Osteoblast (primary cell): ENCODE measurements around the gene MELTF. TPM values are rescaled to one million over a fixed set of nuclear protein-coding genes. Genes with fewer than 3 reads are reported as not detected.
A peak's percentile ranks its signal among the peaks of the same experiment; 100 is the strongest.

Experiments
- DNase-seq: peaks from one replicate; pipeline ENCODE4 v3.0.0; 2011; ENCODE audit warnings: low spot score, mixed read lengths; ENCODE audit not compliant: insufficient read length; ENCODE audit errors: missing footprints
- H2AFZ ChIP-seq: 2 replicates; pipeline ENCODE4 v1.6.0; 2011; ENCODE audit warnings: mild to moderate bottlenecking, low read length
- H3K27ac ChIP-seq: 2 replicates; pipeline ENCODE4 v1.5.1; 2011; ENCODE audit warnings: mild to moderate bottlenecking, low read depth, low read length, moderate library complexity
- H3K27me3 ChIP-seq: 2 replicates; pipeline ENCODE4 v1.6.0; 2012; ENCODE audit warnings: mild to moderate bottlenecking, control low read depth, inconsistent platforms, low read length, moderate library complexity; ENCODE audit not compliant: insufficient read depth
- H3K36me3 ChIP-seq: 2 replicates; pipeline ENCODE4 v1.5.1; 2011; ENCODE audit warnings: mild to moderate bottlenecking, low read length, control low read depth, moderate library complexity; ENCODE audit not compliant: insufficient read depth
- H3K4me1 ChIP-seq: 2 replicates; pipeline ENCODE4 v1.5.1; 2011; ENCODE audit warnings: mild to moderate bottlenecking, low read length, control low read depth, moderate library complexity; ENCODE audit not compliant: insufficient read depth
- H3K4me2 ChIP-seq: 2 replicates; pipeline ENCODE4 v1.6.0; 2011; ENCODE audit warnings: mild to moderate bottlenecking, low read length; ENCODE audit not compliant: insufficient read depth
- H3K4me3 ChIP-seq: fragments of 200-600 bp; sonication (generic); 3 replicates; pipeline ENCODE4 v1.5.1; 2012; ENCODE audit warnings: mild to moderate bottlenecking, low read length, inconsistent platforms; ENCODE audit not compliant: insufficient read depth
- H3K79me2 ChIP-seq: 2 replicates; pipeline ENCODE4 v1.6.0; 2012; ENCODE audit warnings: mild to moderate bottlenecking, low read length, control low read depth, inconsistent platforms; ENCODE audit not compliant: insufficient read depth
- H3K9me3 ChIP-seq: 2 replicates; pipeline ENCODE4 v1.5.1; 2011; ENCODE audit warnings: low read depth, low read length, control low read depth
- H4K20me1 ChIP-seq: 2 replicates; pipeline ENCODE4 v1.6.0; 2012; ENCODE audit warnings: mild to moderate bottlenecking, low read length, control low read depth; ENCODE audit not compliant: insufficient read depth
- total RNA-seq: library from RNA; depleted of rRNA; stranded (reverse); fragments of >200 nt; gene quantifications from 2 replicates; pipeline ENCODE4 v1.2.3, GENCODE V29; 2012
- TF ChIP-seq, protein P1 (sequence below): IDR thresholded peaks from 2 replicates; pipeline ENCODE4 v1.5.1; 2011; ENCODE audit warnings: mild to moderate bottlenecking, low read depth, low read length, moderate library complexity; ENCODE audit errors: extremely low read depth

Gene MELTF
- total RNA-seq, 1 donor: 5.1 TPM

DNA sequence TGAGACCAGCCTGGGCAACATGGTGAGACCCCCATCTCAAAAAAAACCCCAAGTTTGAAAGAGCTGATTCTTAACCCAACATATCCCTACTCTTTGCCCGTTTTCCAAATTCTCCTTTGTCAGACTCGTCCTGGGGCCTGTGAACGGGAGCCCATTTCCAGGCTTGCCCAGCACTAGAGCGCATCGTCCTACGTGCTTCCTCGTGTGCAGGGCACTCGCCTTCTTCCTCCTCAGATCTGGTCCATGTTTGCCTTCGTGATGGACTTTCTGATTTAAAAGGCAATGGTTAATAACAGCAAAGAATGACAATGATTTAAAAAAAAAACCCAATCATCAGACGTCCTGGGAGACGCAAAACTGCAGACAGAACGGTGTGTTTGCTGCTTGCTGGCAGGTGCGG, 10.1 kb downstream of the MELTF start:
- Histone ChIP-seq H3K4me1 (no peaks in the 10 kb centered on the region), H2AFZ (no peak overlapping the region), H3K36me3 (no peaks in the 10 kb centered on the region), H3K79me2 (no peaks in the 10 kb centered on the region), H3K27me3 (peaks cover 41% of the 10 kb centered on the region), H3K27ac (no peak overlapping the region), H3K4me3 (no peak overlapping the region), H4K20me1 (no peaks in the 10 kb centered on the region), H3K9me3 (no peaks in the 10 kb centered on the region), H3K4me2 (no peak overlapping the region)
- TF ChIP-seq, protein P1, sequence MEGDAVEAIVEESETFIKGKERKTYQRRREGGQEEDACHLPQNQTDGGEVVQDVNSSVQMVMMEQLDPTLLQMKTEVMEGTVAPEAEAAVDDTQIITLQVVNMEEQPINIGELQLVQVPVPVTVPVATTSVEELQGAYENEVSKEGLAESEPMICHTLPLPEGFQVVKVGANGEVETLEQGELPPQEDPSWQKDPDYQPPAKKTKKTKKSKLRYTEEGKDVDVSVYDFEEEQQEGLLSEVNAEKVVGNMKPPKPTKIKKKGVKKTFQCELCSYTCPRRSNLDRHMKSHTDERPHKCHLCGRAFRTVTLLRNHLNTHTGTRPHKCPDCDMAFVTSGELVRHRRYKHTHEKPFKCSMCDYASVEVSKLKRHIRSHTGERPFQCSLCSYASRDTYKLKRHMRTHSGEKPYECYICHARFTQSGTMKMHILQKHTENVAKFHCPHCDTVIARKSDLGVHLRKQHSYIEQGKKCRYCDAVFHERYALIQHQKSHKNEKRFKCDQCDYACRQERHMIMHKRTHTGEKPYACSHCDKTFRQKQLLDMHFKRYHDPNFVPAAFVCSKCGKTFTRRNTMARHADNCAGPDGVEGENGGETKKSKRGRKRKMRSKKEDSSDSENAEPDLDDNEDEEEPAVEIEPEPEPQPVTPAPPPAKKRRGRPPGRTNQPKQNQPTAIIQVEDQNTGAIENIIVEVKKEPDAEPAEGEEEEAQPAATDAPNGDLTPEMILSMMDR: no peak
- peak; percentile 87 for DNase-seq

DNA sequence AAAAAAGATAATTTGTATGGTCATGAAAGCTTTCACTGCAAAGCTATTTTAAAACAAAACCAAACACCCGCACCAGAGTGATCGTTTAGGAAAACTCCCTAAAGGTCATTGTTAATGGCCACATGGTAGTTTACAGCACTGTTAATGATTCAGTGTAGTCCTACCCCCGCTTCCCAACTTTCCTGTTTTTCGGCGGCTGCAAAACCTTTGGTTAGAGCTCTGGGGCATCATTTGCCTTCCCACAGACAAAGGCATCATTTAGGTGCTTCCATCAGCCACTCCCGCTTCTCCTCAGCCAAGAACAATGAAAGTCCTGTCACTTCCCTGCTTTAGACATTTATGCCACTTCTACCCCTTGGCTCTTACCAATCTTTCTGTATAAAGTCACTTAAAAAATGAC, 10.6 kb downstream of the MELTF start:
- peak; percentile 80 for DNase-seq
- Histone ChIP-seq H4K20me1 (no peaks in the 10 kb centered on the region), H3K79me2 (no peaks in the 10 kb centered on the region), H3K27me3 (peaks cover 38% of the 10 kb centered on the region), H3K4me1 (no peaks in the 10 kb centered on the region), H3K4me2 (no peak overlapping the region), H2AFZ (no peak overlapping the region), H3K27ac (no peak overlapping the region), H3K36me3 (no peaks in the 10 kb centered on the region), H3K4me3 (no peak overlapping the region), H3K9me3 (no peaks in the 10 kb centered on the region)
- TF ChIP-seq, protein P1: no peak

DNA sequence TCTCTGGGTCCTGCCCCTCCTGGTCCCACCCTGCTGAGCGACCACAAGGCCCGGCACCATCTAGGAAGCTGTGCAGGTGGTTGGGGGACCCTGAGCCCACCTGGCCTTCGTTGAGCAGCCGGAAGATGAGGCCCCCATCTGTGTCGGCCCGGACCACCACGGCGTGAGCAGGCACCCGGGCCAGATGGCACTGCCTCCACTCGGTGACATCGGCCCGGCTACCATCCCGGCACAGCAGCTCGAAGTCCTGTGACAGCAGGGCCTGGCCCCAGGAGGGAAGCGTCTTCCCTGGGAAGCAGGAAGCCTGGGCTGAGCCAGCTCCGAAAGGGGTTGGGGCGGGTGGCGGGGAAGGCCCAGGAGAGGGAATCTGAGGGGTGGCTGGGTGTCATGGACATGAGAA, 12.6 kb downstream of the MELTF start:
- Histone ChIP-seq H3K27me3 (peaks cover 22% of the 10 kb centered on the region), H3K27ac (no peak overlapping the region), H3K79me2 (no peaks in the 10 kb centered on the region), H3K4me3 (no peak overlapping the region), H3K4me1 (no peaks in the 10 kb centered on the region), H3K9me3 (no peaks in the 10 kb centered on the region), H4K20me1 (no peaks in the 10 kb centered on the region), H3K4me2 (no peak overlapping the region), H2AFZ (no peak overlapping the region), H3K36me3 (no peaks in the 10 kb centered on the region)
- peak; percentile 60 for DNase-seq
- TF ChIP-seq, protein P1: no peak

DNA sequence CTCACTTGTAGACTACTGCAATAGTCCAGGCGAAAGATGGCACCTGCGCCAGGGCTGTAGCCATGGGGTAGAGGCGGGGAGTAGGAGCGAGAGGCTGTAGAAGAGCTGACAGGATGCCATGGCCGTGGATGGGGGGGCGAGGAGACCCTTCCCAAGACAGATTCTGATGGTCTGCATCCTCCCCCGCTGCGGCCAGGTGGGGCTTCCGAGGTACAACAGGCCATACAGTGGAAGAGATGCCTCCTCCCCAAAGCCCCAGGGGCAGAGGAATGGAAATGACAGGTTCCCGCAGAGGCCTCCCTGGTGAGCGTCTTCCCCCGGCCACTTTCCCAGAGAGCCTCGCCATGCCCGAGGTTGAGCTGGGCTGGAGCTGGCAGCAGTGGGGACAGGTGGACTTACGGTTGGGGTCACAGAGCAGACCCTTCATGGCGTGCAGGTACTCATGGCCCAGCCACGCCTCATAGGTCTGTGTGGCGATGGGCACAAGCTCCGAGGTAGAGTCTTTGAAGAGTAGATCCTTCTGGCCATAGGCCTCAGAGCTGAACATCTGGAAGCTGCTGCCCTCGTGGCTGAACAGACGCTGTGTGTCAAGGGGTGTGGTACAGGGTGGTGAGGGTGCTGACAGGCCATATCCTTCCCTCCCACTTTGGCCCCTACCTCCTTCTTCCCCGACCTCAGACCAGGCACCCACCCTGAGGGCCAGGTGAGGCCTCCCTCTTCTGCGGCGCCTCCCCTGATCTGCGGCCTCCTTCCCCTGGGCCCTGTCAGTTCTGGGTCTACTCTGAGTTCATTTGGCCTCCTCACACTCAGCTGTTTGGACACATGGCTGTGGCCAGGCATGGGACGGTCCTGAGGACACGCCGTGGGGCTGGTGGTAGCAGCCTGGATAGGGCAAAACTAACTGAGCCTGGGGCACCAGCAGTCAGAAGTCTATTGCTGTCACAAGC, 13.6 kb downstream of the MELTF start:
- Histone ChIP-seq H3K9me3 (no peaks in the 10 kb centered on the region), H3K27me3 (peaks cover 19% of the 10 kb centered on the region), H3K4me3 (no peak overlapping the region), H3K27ac (no peak overlapping the region), H2AFZ (no peak overlapping the region), H3K4me2 (no peak overlapping the region), H4K20me1 (no peaks in the 10 kb centered on the region), H3K4me1 (no peaks in the 10 kb centered on the region), H3K36me3 (no peaks in the 10 kb centered on the region), H3K79me2 (no peaks in the 10 kb centered on the region)
- DNase-seq: peak; percentile 71
- TF ChIP-seq, protein P1: no peak
